H1 (cell line): ENCODE data around the gene MVP. TPM values are rescaled to one million over a fixed set of nuclear protein-coding genes. Genes with fewer than 3 reads are reported as not detected.

Experiments
- ATF2 ChIP-seq: IDR thresholded peaks from 2 replicates; pipeline ENCODE4 v1.6.1; 2012; ENCODE audit warnings: low read length, inconsistent platforms
- BCL11A ChIP-seq, 2 experiments: IDR thresholded peaks; one replicate each; pipeline ENCODE4 v1.6.1; 2011; ENCODE audit warnings: low read depth in 2 of 2, low read length in 2 of 2, mild to moderate bottlenecking in 2 of 2
- SAP30 ChIP-seq: fragments of 300-600 bp; sonication (generic); IDR thresholded peaks from 2 replicates; pipeline ENCODE4 v1.7.1; 2012; ENCODE audit warnings: low read length, moderate library complexity, mild to moderate bottlenecking, inconsistent platforms; ENCODE audit not compliant: insufficient read depth, insufficient replicate concordance
- polyA plus RNA-seq, 7 experiments: library from polyadenylated mRNA; depleted of rRNA in 3 of 7; stranded (reverse) in 5 of 7; unstranded in 2 of 7; fragments of >200 nt in 5 of 7; fragments of 200-250 nt in 2 of 7; gene quantifications; 1 replicate in 5 of 7; 2 replicates in 1 of 7; 4 replicates in 1 of 7; pipeline versions ENCODE4 v1.2.1 to v1.2.3, GENCODE V29; 2011 to 2013; ENCODE audit warnings: missing spikeins in 2 of 7, mixed read lengths in 2 of 7
- total RNA-seq: library from RNA; stranded (reverse); fragmentation: NEBNext Ultra II Directional; extraction: Animal tissue kit (Norgen Biotek cat#: 25700); gene quantifications from 2 replicates; pipeline ENCODE4 v1.2.1, GENCODE V29; 2021

Gene MVP
- total and polyA plus RNA-seq, 2 of the 8 experiments (the other 6 are each of a cell fraction or from before 2014, with no cell fraction given) = 1.9 TPM

- TF ChIP-seq ATF2 (no peak), SAP30 (no peak), BCL11A (IDR thresholded peaks at IDR 0.05; ENCODE audit: low read depth in 2 of 2, low read length in 2 of 2) (no peak)
These were observed 30.5 kb upstream of the MVP start (continued) for GRCh38 chr16:29789775-29790182.
